ENCODE measurements around the gene PRKCE.

The PRKCE gene

GRCh38 chr2:46147626-46148368 lies 496.3 kb downstream of the PRKCE start:
- Histone ChIP-seq H3K27ac (ENCODE audit: low read length) (no peak overlapping the region), H3K9ac (ENCODE audit: low read length in 2 of 2) (no peak overlapping the region), H3K36me3 (ENCODE audit: control insufficient read depth in 2 of 2, insufficient read depth in 2 of 2, low read length in 2 of 2) (peaks cover 0 to 8% of the 10 kb centered on the region in 2 donors), H3K27me3 (ENCODE audit: control insufficient read depth in 1 of 2, insufficient read depth in 2 of 2, low read length in 2 of 2) (no peaks in the 10 kb centered on the region), H3K9me3 (ENCODE audit: control insufficient read depth in 2 of 2, low read length in 2 of 2) (no peaks in the 10 kb centered on the region), H3K4me3 (ENCODE audit: low read length in 2 of 2) (no peak overlapping the region), H3K4me1 (ENCODE audit: control insufficient read depth, insufficient read depth, low read length) (no peaks in the 10 kb centered on the region)

- H3K9ac ChIP-seq (ENCODE audit: low read length in 2 of 2) = no peak overlapping the region
Measured at GRCh38 chr2:46148369-46148736, 496.9 kb downstream of the PRKCE start.

GRCh38 chr2:46150445-46150955 lies 499.0 kb downstream of the PRKCE start:
- H3K27me3 ChIP-seq (ENCODE audit: control insufficient read depth in 1 of 2, insufficient read depth in 2 of 2, low read length in 2 of 2) = no peaks in the 10 kb centered on the region
- H3K27ac ChIP-seq (ENCODE audit: low read length) = no peak overlapping the region
- H3K36me3 ChIP-seq (ENCODE audit: control insufficient read depth in 2 of 2, insufficient read depth in 2 of 2, low read length in 2 of 2) = peaks cover 0 to 6% of the 10 kb centered on the region in 2 donors
- H3K4me1 ChIP-seq (ENCODE audit: control insufficient read depth, insufficient read depth, low read length) = no peaks in the 10 kb centered on the region
- no peaks in the 10 kb centered on the region for H3K9me3 ChIP-seq (ENCODE audit: control insufficient read depth in 2 of 2, low read length in 2 of 2)
- H3K9ac ChIP-seq (ENCODE audit: low read length in 2 of 2) = no peak overlapping the region
- H3K4me3 ChIP-seq (ENCODE audit: low read length in 2 of 2) = no peak overlapping the region

More at GRCh38 chr2:46148369-46148736, 496.9 kb downstream of the PRKCE start:
- Histone ChIP-seq H3K4me3 (ENCODE audit: low read length in 2 of 2) (no peak overlapping the region), H3K27me3 (ENCODE audit: control insufficient read depth in 1 of 2, insufficient read depth in 2 of 2, low read length in 2 of 2) (no peaks in the 10 kb centered on the region), H3K4me1 (ENCODE audit: control insufficient read depth, insufficient read depth, low read length) (no peaks in the 10 kb centered on the region), H3K36me3 (ENCODE audit: control insufficient read depth in 2 of 2, insufficient read depth in 2 of 2, low read length in 2 of 2) (peaks cover 0 to 8% of the 10 kb centered on the region in 2 donors), H3K9me3 (ENCODE audit: control insufficient read depth in 2 of 2, low read length in 2 of 2) (no peaks in the 10 kb centered on the region), H3K27ac (ENCODE audit: low read length) (no peak overlapping the region)

GRCh38 chr2:46151577-46151976 lies 500.1 kb downstream of the PRKCE start:
- Histone ChIP-seq H3K9ac (ENCODE audit: low read length in 2 of 2) (no peak overlapping the region), H3K4me1 (ENCODE audit: control insufficient read depth, insufficient read depth, low read length) (no peaks in the 10 kb centered on the region), H3K27ac (ENCODE audit: low read length) (no peak overlapping the region), H3K27me3 (ENCODE audit: control insufficient read depth in 1 of 2, insufficient read depth in 2 of 2, low read length in 2 of 2) (no peaks in the 10 kb centered on the region), H3K36me3 (ENCODE audit: control insufficient read depth in 2 of 2, insufficient read depth in 2 of 2, low read length in 2 of 2) (peaks cover 0 to 8% of the 10 kb centered on the region in 2 donors), H3K9me3 (ENCODE audit: control insufficient read depth in 2 of 2, low read length in 2 of 2) (no peaks in the 10 kb centered on the region), H3K4me3 (ENCODE audit: low read length in 2 of 2) (no peak overlapping the region)

GRCh38 chr2:46153996-46154753 lies 502.7 kb downstream of the PRKCE start:
- peaks cover 3 to 4% of the 10 kb centered on the region in 2 donors for H3K36me3 ChIP-seq (ENCODE audit: control insufficient read depth in 2 of 2, insufficient read depth in 2 of 2, low read length in 2 of 2)
- no peak overlapping the region for H3K9ac ChIP-seq (ENCODE audit: low read length in 2 of 2)

GRCh38 chr2:46157072-46157965 lies 505.8 kb downstream of the PRKCE start:
- Histone ChIP-seq H3K27ac (ENCODE audit: low read length) (no peak overlapping the region), H3K9me3 (ENCODE audit: control insufficient read depth in 2 of 2, low read length in 2 of 2) (no peaks in the 10 kb centered on the region), H3K36me3 (ENCODE audit: control insufficient read depth in 2 of 2, insufficient read depth in 2 of 2, low read length in 2 of 2) (peaks cover 7% of the 10 kb centered on the region in 2 donors), H3K27me3 (ENCODE audit: control insufficient read depth in 1 of 2, insufficient read depth in 2 of 2, low read length in 2 of 2) (no peaks in the 10 kb centered on the region), H3K4me1 (ENCODE audit: control insufficient read depth, insufficient read depth, low read length) (peaks cover 5% of the 10 kb centered on the region), H3K4me3 (ENCODE audit: low read length in 2 of 2) (no peak overlapping the region), H3K9ac (ENCODE audit: low read length in 2 of 2) (no peak overlapping the region)

More at GRCh38 chr2:46153996-46154753, 502.7 kb downstream of the PRKCE start:
- H3K4me1 ChIP-seq (ENCODE audit: control insufficient read depth, insufficient read depth, low read length) = peaks cover 5% of the 10 kb centered on the region
- no peaks in the 10 kb centered on the region for H3K27me3 ChIP-seq (ENCODE audit: control insufficient read depth in 1 of 2, insufficient read depth in 2 of 2, low read length in 2 of 2)
- no peak overlapping the region for H3K27ac ChIP-seq (ENCODE audit: low read length)
- no peaks in the 10 kb centered on the region for H3K9me3 ChIP-seq (ENCODE audit: control insufficient read depth in 2 of 2, low read length in 2 of 2)
- H3K4me3 ChIP-seq (ENCODE audit: low read length in 2 of 2) = no peak overlapping the region

GRCh38 chr2:46157966-46158310 lies 506.5 kb downstream of the PRKCE start:
- no peak overlapping the region for H3K27ac ChIP-seq (ENCODE audit: low read length)
- peaks cover 7% of the 10 kb centered on the region in 2 donors for H3K36me3 ChIP-seq (ENCODE audit: control insufficient read depth in 2 of 2, insufficient read depth in 2 of 2, low read length in 2 of 2)
- H3K9me3 ChIP-seq (ENCODE audit: control insufficient read depth in 2 of 2, low read length in 2 of 2) = no peaks in the 10 kb centered on the region
- H3K27me3 ChIP-seq (ENCODE audit: control insufficient read depth in 1 of 2, insufficient read depth in 2 of 2, low read length in 2 of 2) = no peaks in the 10 kb centered on the region
- H3K4me3 ChIP-seq (ENCODE audit: low read length in 2 of 2) = no peak overlapping the region
- no peak overlapping the region for H3K9ac ChIP-seq (ENCODE audit: low read length in 2 of 2)
- H3K4me1 ChIP-seq (ENCODE audit: control insufficient read depth, insufficient read depth, low read length) = peaks cover 5% of the 10 kb centered on the region

GRCh38 chr2:46158661-46159060 lies 507.2 kb downstream of the PRKCE start:
- no peak overlapping the region for H3K27ac ChIP-seq (ENCODE audit: low read length)
- H3K9ac ChIP-seq (ENCODE audit: low read length in 2 of 2) = no peak overlapping the region
- H3K4me3 ChIP-seq (ENCODE audit: low read length in 2 of 2) = no peak overlapping the region
- H3K36me3 ChIP-seq (ENCODE audit: control insufficient read depth in 2 of 2, insufficient read depth in 2 of 2, low read length in 2 of 2) = peaks cover 7% of the 10 kb centered on the region in 2 donors
- H3K9me3 ChIP-seq (ENCODE audit: control insufficient read depth in 2 of 2, low read length in 2 of 2) = no peaks in the 10 kb centered on the region
- H3K4me1 ChIP-seq (ENCODE audit: control insufficient read depth, insufficient read depth, low read length) = peaks cover 6% of the 10 kb centered on the region
- H3K27me3 ChIP-seq (ENCODE audit: control insufficient read depth in 1 of 2, insufficient read depth in 2 of 2, low read length in 2 of 2) = no peaks in the 10 kb centered on the region

- Histone ChIP-seq H3K27ac (ENCODE audit: low read length) (no peak overlapping the region), H3K4me1 (ENCODE audit: control insufficient read depth, insufficient read depth, low read length) (peaks cover 22% of the 10 kb centered on the region), H3K27me3 (ENCODE audit: control insufficient read depth in 1 of 2, insufficient read depth in 2 of 2, low read length in 2 of 2) (no peaks in the 10 kb centered on the region), H3K9me3 (ENCODE audit: control insufficient read depth in 2 of 2, low read length in 2 of 2) (no peaks in the 10 kb centered on the region), H3K9ac (ENCODE audit: low read length in 2 of 2) (no peak overlapping the region), H3K36me3 (ENCODE audit: control insufficient read depth in 2 of 2, insufficient read depth in 2 of 2, low read length in 2 of 2) (peaks cover 7% of the 10 kb centered on the region in 2 donors), H3K4me3 (ENCODE audit: low read length in 2 of 2) (no peak overlapping the region)
Measured at GRCh38 chr2:46160326-46160725, 508.9 kb downstream of the PRKCE start.

- Histone ChIP-seq H3K4me3 (ENCODE audit: low read length in 2 of 2) (no peak overlapping the region), H3K4me1 (ENCODE audit: control insufficient read depth, insufficient read depth, low read length) (peaks cover 26% of the 10 kb centered on the region), H3K27ac (ENCODE audit: low read length) (no peak overlapping the region), H3K27me3 (ENCODE audit: control insufficient read depth in 1 of 2, insufficient read depth in 2 of 2, low read length in 2 of 2) (no peaks in the 10 kb centered on the region), H3K36me3 (ENCODE audit: control insufficient read depth in 2 of 2, insufficient read depth in 2 of 2, low read length in 2 of 2) (peaks cover 5 to 7% of the 10 kb centered on the region in 2 donors), H3K9ac (ENCODE audit: low read length in 2 of 2) (no peak overlapping the region), H3K9me3 (ENCODE audit: control insufficient read depth in 2 of 2, low read length in 2 of 2) (no peaks in the 10 kb centered on the region)
Measured at GRCh38 chr2:46161315-46161714, 509.8 kb downstream of the PRKCE start.
